Stomach (tissue), 4 donors: ENCODE results near the gene ATXN1.

Experiments used
- CTCF ChIP-seq, 7 experiments: fragments of 450-650 bp in 4 of 7; fragments of 200-600 bp in 3 of 7; sonication (generic) in 3 of 7; IDR thresholded peaks; one replicate each; pipeline ENCODE4 v1.5.1; 2016 to 2019; ENCODE audit warnings: antibody characterized with exemption in 7 of 7, control low read depth in 2 of 7, mild to moderate bottlenecking in 1 of 7
- EP300 ChIP-seq: sonication (generic); formaldehyde crosslinking; IDR thresholded peaks from one replicate; pipeline ENCODE4 v1.6.1; 2017; ENCODE audit warnings: antibody characterized with exemption
- POLR2A ChIP-seq, 4 donors: fragments of 450-650 bp; IDR thresholded peaks; one replicate each; pipeline ENCODE4 v1.6.1; 2016; ENCODE audit warnings: antibody characterized with exemption in 4 of 4, control low read depth in 2 of 4, mild to moderate bottlenecking in 1 of 4, moderate library complexity in 1 of 4
- POLR2AphosphoS5 ChIP-seq, 3 donors: sonication (generic); formaldehyde crosslinking; IDR thresholded peaks; one replicate each; pipeline ENCODE4 v1.6.1; 2016; ENCODE audit warnings: antibody characterized with exemption in 3 of 3

GRCh38 chr6:16414205-16414604 lies 347.1 kb downstream of the ATXN1 start:
- TF ChIP-seq CTCF (IDR thresholded peaks at IDR 0.05) (no peak), POLR2AphosphoS5 (IDR thresholded peaks at IDR 0.05) (no peak), POLR2A (IDR thresholded peaks at IDR 0.05) (no peak), EP300 (no peak)
